ENCODE data around the gene GALNT4. TPM values are rescaled to one million over a fixed set of nuclear protein-coding genes. Genes with fewer than 3 reads are reported as not detected.

GALNT4 gene
- total RNA-seq (2013; cell fraction: nucleolus; rRNA removed) = 11.8 and 11.9 TPM in 2 replicates
- total RNA-seq (2014; rRNA removed) = 1.6 and 3.0 TPM in 2 replicates
- 1.9 and 2.7 TPM in 2 replicates for total RNA-seq (2014; rRNA removed; fragmentation: Illumina TruSeq; extraction: Trizol)
- 2.6 TPM in 2 replicates for total RNA-seq (2021)
- 0.68 TPM for polyA plus RNA-seq (2011; ENCODE audit: low read depth)
- 1.7 and 2.2 TPM in 2 replicates for polyA plus RNA-seq (2011; rRNA removed)
- polyA plus RNA-seq (2011; cell fraction: cytosol; rRNA removed) = 0.43 and 0.66 TPM in 2 replicates
- polyA plus RNA-seq (2011; cell fraction: nucleus; rRNA removed) = 0.78 and 0.91 TPM in 2 replicates
- polyA plus RNA-seq (2012) = 1.5 and 1.6 TPM in 2 replicates
- polyA plus RNA-seq (2014; fragmentation: Illumina TruSeq; extraction: Trizol) = 1.8 and 1.9 TPM in 2 replicates
- polyA plus RNA-seq (2014; fragmentation: Nextera tagmentation; extraction: Ambion mirVana) = 1 to 10 TPM in 1 of 2 experiments, under 1 TPM in 1; 0.90 to 1.1 TPM
- polyA plus RNA-seq (2014; rRNA removed) = 1.3 and 1.4 TPM in 2 replicates
- polyA plus RNA-seq (2016; fragmentation: Nextera tagmentation; extraction: Ambion mirVana) = 1 to 10 TPM; 2.3 to 2.9 TPM
- 1.4 and 1.9 TPM in 2 replicates for polyA minus RNA-seq (2011; rRNA and poly(A)+ RNA removed)
- polyA minus RNA-seq (2011; cell fraction: cytosol; rRNA and poly(A)+ RNA removed) = 0.62 TPM in 1 of 2 replicates, not detected in the other
- polyA minus RNA-seq (2011; cell fraction: nucleus; rRNA and poly(A)+ RNA removed) = 2.7 and 4.2 TPM in 2 replicates
- percentile 81 among the genes with signal in this experiment for Bru-seq, nascent RNA
- percentile 66 among the genes with signal in this experiment for BruChase-seq, experiment 1, labeled RNA remaining after a 6-hour chase
- percentile 84 among the genes with signal in this experiment for BruChase-seq, experiment 2, labeled RNA remaining after a 2-hour chase
- long read RNA-seq, experiment 1 = 0 reads
- long read RNA-seq, experiment 2, full-length matches to known transcripts = 10 of 10 reads
- long read RNA-seq, experiment 2, partial matches to known transcripts = 0 of 10 reads
- long read RNA-seq, experiment 2, other reads (novel, unspliced or antisense) = 0 of 10 reads

GRCh38 chr12:89524541-89525304 is at the start of gene GALNT4:
Gene GALNT4 (minus strand): TSS chr12:89524796. CDS start chr12:89524549, 247 bp downstream.
- no peaks in the 10 kb centered on the region for H3K36me3 ChIP-seq (ENCODE audit: control insufficient read depth in 2 of 2, insufficient read depth in 2 of 2, low read length in 1 of 2)
- H3K4me1 ChIP-seq (ENCODE audit: control insufficient read depth, insufficient read depth, low read length) = peaks cover 14% of the 10 kb centered on the region
- no peaks in the 10 kb centered on the region for H3K27me3 ChIP-seq (replicated peaks in 1 of 2; ENCODE audit: control insufficient read depth in 2 of 2, insufficient read depth in 2 of 2, low read length in 1 of 2)
- no peaks in the 10 kb centered on the region for H4K20me1 ChIP-seq (ENCODE audit: control insufficient read depth, insufficient read depth)
- FAIRE-seq = peak; percentile 83
- BruUV-seq (replicated peaks) = TSS peak; percentile 62
- RAD21 ChIA-PET (ENCODE audit: unreplicated experiment) = interaction anchor here (0.8 to 2.6 kb wide), 4 partner anchors 53 to 507 kb away, joined by 3 to 11 read pairs (median 7); no protein-coding TSS in a partner anchor
- H2AFZ ChIP-seq (ENCODE audit: control insufficient read depth, low read depth, low read length) = peak within 1 kb of the TSS; percentile 100
- SMC1A ChIA-PET (ENCODE audit: uncharacterized antibody, unreplicated experiment) = interaction anchor here (0.8 to 7.5 kb wide), 9 partner anchors 19 to 505 kb away, joined by 3 to 70 read pairs (median 4); no protein-coding TSS in a partner anchor
- WGBS (ENCODE audit: insufficient coverage, insufficient replicate concordance, low lambda C conversion rate, missing lambda C conversion rate) = 3% methylated on average over 42 of the region's 43 CpGs
- peak within 1 kb of the TSS; percentile 82 for H3K27ac ChIP-seq (ENCODE audit: control insufficient read depth, insufficient read depth)
- H3K9me3 ChIP-seq (replicated peaks; ENCODE audit: control insufficient read depth, insufficient read depth, low read length) = no peaks in the 10 kb centered on the region
- peaks cover 14% of the 10 kb centered on the region for H3K79me2 ChIP-seq (ENCODE audit: control insufficient read depth, insufficient read depth, low read length)
- intact Hi-C loops (cut with micrococcal nuclease; ENCODE audit: unreplicated experiment) = loop anchor here (2.0 to 10.0 kb wide), 4 partner anchors 170 to 1380 kb away; partner anchors contain the start of genes CEP290 and TMTC3
- H3K4me2 ChIP-seq (ENCODE audit: control insufficient read depth, insufficient read depth) = peak within 1 kb of the TSS; percentile 88
- POLR2A ChIA-PET = interaction anchor here (1.0 to 1.5 kb wide), 3 partner anchors 12 to 58 kb away, joined by 3 read pairs; no protein-coding TSS in a partner anchor
- CTCF ChIA-PET = interaction anchor here (1.0 to 11.4 kb wide), 7 partner anchors 10 to 63 kb away, joined by 3 to 176 read pairs (median 5); no protein-coding TSS in a partner anchor
- in situ Hi-C loops (cut with MboI) = loop anchor here (5.0 to 25.0 kb wide), 3 partner anchors 52 to 1387 kb away; partner anchors contain the start of genes CEP290 and TMTC3
- peak; percentile 86 for ATAC-seq
- H3K4me3 ChIP-seq = peak within 1 kb of the TSS; percentile 96
- peak; percentile 42 for DNase-seq (ENCODE audit: low read depth, low spot score)
- H3K9ac ChIP-seq (ENCODE audit: control insufficient read depth, insufficient read depth, low read length) = peak within 1 kb of the TSS; percentile 71
- TF ChIP-seq IRF3 (IDR thresholded peaks at IDR 0.05) = no peak
- TF ChIP-seq IKZF1 (conservative IDR thresholded peaks at IDR 0.05) = peak; percentile 11; the same call in 1 of the 2 replicates
- peak; percentile 25; the same call in 1 of the 2 replicates for TF ChIP-seq EED (IDR thresholded peaks at IDR 0.05; ENCODE audit: low read depth)
- TF ChIP-seq FOXK2 (IDR thresholded peaks at IDR 0.05) = peak; percentile 74; the same call in 1 of the 2 replicates
- TF ChIP-seq GATAD2B (conservative IDR thresholded peaks at IDR 0.05; ENCODE audit: low read depth) = 0 out of 2 replicates have a peak, but pooled peaks have one; percentile 13
- TF ChIP-seq BHLHE40 (IDR thresholded peaks at IDR 0.05; ENCODE audit: borderline replicate concordance in 1 of 2, low read depth in 2 of 2, low read length in 1 of 2) = peak in 1 of 2 experiments; percentile 46; a peak in 2 of 4 replicates
- no peak for TF ChIP-seq SIN3A (IDR thresholded peaks at IDR 0.05; ENCODE audit: low read depth, low read length)
- no peak for TF ChIP-seq RBBP5 (conservative IDR thresholded peaks at IDR 0.05)
- TF ChIP-seq SMC3 (IDR thresholded peaks at IDR 0.05; ENCODE audit: borderline replicate concordance, low read length) = peak; percentile 58; the same call in 1 of the 2 replicates
- TF ChIP-seq MXI1 (IDR thresholded peaks at IDR 0.05; ENCODE audit: low read depth, low read length) = peak; percentile 1; the same call in 1 of the 2 replicates
- peak; percentile 69 for TF ChIP-seq RAD21 (IDR thresholded peaks at IDR 0.05; ENCODE audit: insufficient read depth, low read depth, low read length)
- 0 out of 2 replicates have a peak, but pooled peaks have one; percentile 15 for TF ChIP-seq CBFB (IDR thresholded peaks at IDR 0.05; ENCODE audit: low read depth)
- TF ChIP-seq HDGF (IDR thresholded peaks at IDR 0.05) = peak; percentile 85
- 0 out of 2 replicates have a peak, but pooled peaks have one; percentile 6 for TF ChIP-seq YY1 (IDR thresholded peaks at IDR 0.05; ENCODE audit: low read depth, low read length)
- peak; percentile 65 for TF ChIP-seq POLR2A (IDR thresholded peaks at IDR 0.05; ENCODE audit: low read depth, low read length)
- TF ChIP-seq ZBTB33 (IDR thresholded peaks at IDR 0.05) = no peak
- TF ChIP-seq ZNF217 (IDR thresholded peaks at IDR 0.05) = no peak
